Gastroesophageal sphincter (tissue), 4 donors: ENCODE measurements around the gene PODN. TPM values are rescaled to one million over a fixed set of nuclear protein-coding genes. Genes with fewer than 3 reads are reported as not detected.

Source experiments
- ATAC-seq: fragments of 150-250 bp; one replicate; pipeline ENCODE4 v1.9.1; 2016; ENCODE audit warnings: mild to moderate bottlenecking, moderate library complexity
- H3K27ac ChIP-seq, 4 donors: fragments of 200-600 bp; sonication (generic) in 3 of 4; 1 replicate in 3 of 4; 2 replicates in 1 of 4; pipeline ENCODE4 v1.5.1; 2016 to 2019
- H3K27me3 ChIP-seq: fragments of 200-600 bp; sonication (generic); one replicate; pipeline ENCODE4 v1.5.1; 2019
- H3K36me3 ChIP-seq, 2 donors: fragments of 200-600 bp; sonication (generic); one replicate each; pipeline ENCODE4 v1.5.1; 2019; ENCODE audit warnings: control low read depth in 1 of 2
- H3K4me1 ChIP-seq, 3 donors: fragments of 200-600 bp; sonication (generic); 1 replicate in 2 of 3; 2 replicates in 1 of 3; pipeline ENCODE4 v1.5.1; 2016 to 2019; ENCODE audit warnings: control low read depth in 2 of 3
- H3K4me3 ChIP-seq, 2 donors: fragments of 200-600 bp; sonication (generic); one replicate each; pipeline ENCODE4 v1.5.1; 2019; ENCODE audit warnings: mild to moderate bottlenecking in 1 of 2, moderate library complexity in 1 of 2
- H3K9me3 ChIP-seq, 3 donors: fragments of 200-600 bp; sonication (generic); one replicate each; pipeline ENCODE4 v1.5.1; 2017 to 2019; ENCODE audit warnings: control low read depth in 2 of 3
- CTCF ChIP-seq, 4 experiments: fragments of 200-600 bp in 2 of 4; fragments of 450-650 bp in 2 of 4; sonication (generic) in 1 of 4; IDR thresholded peaks; one replicate each; pipeline ENCODE4 v1.5.1; 2017 to 2019; ENCODE audit warnings: antibody characterized with exemption in 4 of 4, mild to moderate bottlenecking in 2 of 4, moderate library complexity in 2 of 4
- EP300 ChIP-seq: sonication (generic); formaldehyde crosslinking; IDR thresholded peaks from one replicate; pipeline ENCODE4 v1.6.1; 2017; ENCODE audit warnings: antibody characterized with exemption, mild to moderate bottlenecking
- POLR2A ChIP-seq, 2 donors: fragments of 450-650 bp; IDR thresholded peaks; one replicate each; pipeline ENCODE4 v1.6.1; 2017; ENCODE audit warnings: antibody characterized with exemption in 2 of 2, mild to moderate bottlenecking in 2 of 2, moderate library complexity in 1 of 2
- POLR2AphosphoS5 ChIP-seq: sonication (generic); formaldehyde crosslinking; IDR thresholded peaks from one replicate; pipeline ENCODE4 v1.6.1; 2017; ENCODE audit warnings: antibody characterized with exemption
- WGBS, 2 donors: methylation state at CpG; one replicate each; pipeline ENCODE4 v1.1.5; 2018; ENCODE audit warnings: low coverage in 1 of 2; 5-methylcytosine and 5-hydroxymethylcytosine counted together
- total RNA-seq, 4 donors: library from RNA; depleted of rRNA; stranded (reverse); fragments of >200 nt; gene quantifications; one replicate each; pipeline ENCODE4 v1.1.0, GENCODE V29; 2016

Gene PODN
- total RNA-seq, 4 donors from 2014 or later = 60.4 to 170 (median 125) TPM

DNA sequence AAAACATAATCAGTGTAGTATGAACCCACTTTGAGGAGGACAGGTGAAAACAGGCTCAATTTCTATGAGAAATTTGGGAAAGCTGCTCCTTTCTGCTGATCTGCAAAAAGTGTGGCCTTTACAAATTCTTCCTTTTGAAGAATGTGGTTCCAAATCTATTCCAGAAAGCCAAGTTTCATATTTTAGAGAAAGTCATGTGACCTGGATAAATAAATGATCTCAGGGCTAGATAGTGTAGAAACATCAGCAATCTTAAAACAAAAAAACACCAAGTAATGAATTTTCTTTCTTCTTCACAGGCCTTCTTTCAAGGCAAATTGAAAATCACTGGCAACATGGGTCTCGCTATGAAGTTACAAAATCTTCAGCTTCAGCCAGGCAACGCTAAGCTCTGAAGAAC is 11.7 kb upstream of the PODN start:
- peak; percentile 50 for ATAC-seq
- peaks cover 0 to 57% of the 10 kb centered on the region in 2 donors for H3K36me3 ChIP-seq
- H3K27ac ChIP-seq = peak overlapping the region in 3 of 4 donors; percentile 7 to 23 (median 12)
- no peaks in the 10 kb centered on the region for H3K27me3 ChIP-seq
- 67 to 83% methylated on average over 2 of the region's 2 CpGs for WGBS, 2 donors
- H3K9me3 ChIP-seq = no peaks in the 10 kb centered on the region
- no peak overlapping the region for H3K4me3 ChIP-seq
- H3K4me1 ChIP-seq = peaks cover 0 to 43% (median 0%) of the 10 kb centered on the region in 3 donors
- no peak for TF ChIP-seq EP300
- TF ChIP-seq POLR2AphosphoS5 = no peak
- TF ChIP-seq CTCF (IDR thresholded peaks at IDR 0.05) = no peak
- no peak for TF ChIP-seq POLR2A (IDR thresholded peaks at IDR 0.05)

GRCh38 chr1:53051676-53052075 is 10.3 kb upstream of the PODN start:
- no peaks in the 10 kb centered on the region for H3K9me3 ChIP-seq
- peaks cover 0 to 41% (median 0%) of the 10 kb centered on the region in 3 donors for H3K4me1 ChIP-seq
- ATAC-seq = no peak
- H3K27me3 ChIP-seq = no peaks in the 10 kb centered on the region
- TF ChIP-seq CTCF (IDR thresholded peaks at IDR 0.05) = no peak
- no peak for TF ChIP-seq POLR2A (IDR thresholded peaks at IDR 0.05)
- no peak for TF ChIP-seq POLR2AphosphoS5
- no peak for TF ChIP-seq EP300
- no peak overlapping the region for H3K27ac ChIP-seq
- 33 to 70% methylated on average over 1 of the region's 1 CpG for WGBS, 2 donors
- H3K36me3 ChIP-seq = peaks cover 0 to 57% of the 10 kb centered on the region in 2 donors
- no peak overlapping the region for H3K4me3 ChIP-seq

GRCh38 chr1:53057127-53057526 is 4.9 kb upstream of the PODN start:
- WGBS, 2 donors = 42 to 80% methylated on average over 2 of the region's 2 CpGs
- TF ChIP-seq POLR2AphosphoS5 = no peak
- no peak for TF ChIP-seq POLR2A (IDR thresholded peaks at IDR 0.05)
- TF ChIP-seq CTCF (IDR thresholded peaks at IDR 0.05) = no peak
- no peak for TF ChIP-seq EP300
- ATAC-seq = peak; percentile 40
- Histone ChIP-seq H3K27me3 (peaks cover 12% of the 10 kb centered on the region), H3K4me1 (peaks cover 0 to 31% (median under 1%) of the 10 kb centered on the region in 3 donors), H3K27ac (peak overlapping the region in 2 of 4 donors; percentile 2 to 35), H3K4me3 (no peak overlapping the region), H3K9me3 (no peaks in the 10 kb centered on the region), H3K36me3 (peaks cover 0 to 18% of the 10 kb centered on the region in 2 donors)

DNA sequence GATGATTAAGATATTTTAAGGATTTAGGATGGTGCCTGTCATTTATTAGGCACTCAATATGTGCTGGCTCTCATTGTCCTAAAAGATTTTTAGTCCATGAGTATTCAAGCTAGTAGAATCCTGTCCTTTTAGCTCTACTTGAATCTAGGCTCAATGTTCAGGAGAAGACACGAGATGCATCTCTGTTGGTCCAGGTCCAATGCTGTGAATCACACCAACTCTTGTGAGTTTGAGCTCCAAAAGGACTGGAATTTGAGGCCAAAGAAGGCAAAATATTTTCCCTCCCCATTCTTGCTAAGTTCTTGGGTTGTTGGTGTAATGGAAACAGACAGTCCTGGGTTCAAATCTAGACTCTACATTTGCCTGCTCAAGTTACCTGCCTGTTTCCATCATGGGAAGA is 1.4 kb upstream of the PODN start:
- Histone ChIP-seq H3K36me3 (no peaks in the 10 kb centered on the region), H3K4me3 (no peak overlapping the region), H3K4me1 (peaks cover 0 to 43% (median 10%) of the 10 kb centered on the region in 3 donors), H3K9me3 (no peaks in the 10 kb centered on the region), H3K27me3 (peaks cover 36% of the 10 kb centered on the region), H3K27ac (peak overlapping the region in 3 of 4 donors; percentile 78 to 86 (median 81))
- peak; percentile 18 for ATAC-seq
- WGBS, 2 donors = 20 to 25% methylated on average over 1 of the region's 1 CpG
- no peak for TF ChIP-seq CTCF (IDR thresholded peaks at IDR 0.05)
- no peak for TF ChIP-seq POLR2AphosphoS5
- TF ChIP-seq POLR2A (IDR thresholded peaks at IDR 0.05) = no peak
- TF ChIP-seq EP300 = no peak

DNA sequence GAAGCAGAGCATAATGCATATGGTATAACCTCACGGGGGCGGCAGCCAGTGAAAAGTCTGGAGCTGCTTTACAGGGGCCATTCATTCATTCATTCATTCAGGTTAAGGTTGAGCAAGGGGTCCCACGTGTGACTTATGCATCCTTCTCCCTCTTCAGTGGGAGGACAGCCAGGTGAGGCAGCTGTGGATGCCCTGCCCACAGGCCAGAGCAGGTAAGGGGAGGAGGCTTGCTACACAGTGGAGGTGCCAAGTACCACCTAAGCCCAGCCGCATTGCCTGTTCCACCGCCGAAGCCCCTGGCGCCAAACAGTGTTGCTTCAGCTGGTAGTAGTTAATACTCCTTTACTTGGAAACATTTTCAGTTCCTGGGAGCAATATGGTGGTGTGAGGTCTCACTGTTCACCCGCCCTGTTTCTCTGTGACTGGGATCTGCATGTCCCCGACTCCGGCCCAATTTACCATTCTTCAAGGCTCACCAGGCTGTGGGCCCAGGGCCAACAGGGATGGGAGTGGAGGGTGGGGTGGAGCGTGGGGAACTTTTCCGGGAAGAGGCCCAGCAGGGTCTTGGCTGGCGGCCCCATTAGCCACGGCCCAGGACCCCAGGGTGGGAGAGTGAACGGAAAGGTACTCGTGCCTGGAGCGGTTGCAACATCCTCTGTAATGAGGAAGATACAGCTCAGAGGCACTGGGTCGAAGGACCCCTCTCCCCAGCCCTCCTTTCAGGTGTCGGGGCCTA is 722 bp upstream of the PODN start:
- peak; percentile 52 for ATAC-seq
- WGBS, 2 donors = 44% methylated on average over 9 of the region's 19 CpGs; no CpG with 5 or more reads in 1 of the 2 donors
- Histone ChIP-seq H3K9me3 (no peaks in the 10 kb centered on the region), H3K4me3 (peak overlapping the region; percentile 61 to 73), H3K36me3 (no peaks in the 10 kb centered on the region), H3K27me3 (peaks cover 36% of the 10 kb centered on the region), H3K4me1 (peaks cover 0 to 43% (median 10%) of the 10 kb centered on the region in 3 donors), H3K27ac (peak overlapping the region in 3 of 4 donors; percentile 78 to 86 (median 81))
- no peak for TF ChIP-seq EP300
- TF ChIP-seq POLR2AphosphoS5 = peak; percentile 36
